NCI-H2196 treated with DMSO at 0.1 percent for 48 hours (cell line): ENCODE measurements around the gene CHCHD3.

Source experiments
- DNase-seq: peaks from one replicate; lab custom pipeline; 2025; ENCODE audit not compliant: unreplicated experiment; lab: John Stamatoyannopoulos, UW

Gene CHCHD3

DNA sequence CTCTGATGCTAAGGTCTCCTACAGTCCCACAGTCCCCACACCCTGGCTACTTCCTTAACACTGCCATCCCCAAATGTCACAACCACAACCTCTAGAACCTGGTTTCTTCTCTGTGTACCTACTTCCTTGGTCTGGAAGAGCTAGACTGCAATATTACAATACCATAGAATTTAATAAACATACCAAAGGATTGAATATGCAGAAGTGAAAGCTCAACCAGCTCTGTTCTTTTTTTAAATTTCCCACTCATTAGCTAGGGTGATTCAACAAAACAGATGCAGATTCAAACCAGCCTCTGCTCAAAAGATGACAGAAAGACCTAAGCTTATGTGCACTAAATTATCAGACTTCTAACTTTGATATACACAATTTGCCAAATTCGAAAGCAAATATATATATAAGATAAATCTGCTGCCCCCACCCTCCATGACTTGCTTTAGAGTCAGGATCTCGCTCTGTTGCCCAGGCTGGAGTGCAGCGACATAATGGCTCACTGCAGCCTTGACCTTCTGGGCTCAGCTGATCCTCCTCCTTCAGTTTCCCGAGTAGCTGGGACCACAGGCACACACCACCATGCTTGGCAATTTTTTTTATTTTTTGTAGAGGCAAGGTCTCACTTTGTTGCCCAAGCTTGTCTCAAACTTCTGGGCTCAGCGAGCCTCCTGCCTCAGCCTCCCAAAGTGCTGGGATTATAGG is 212.6 kb downstream of the CHCHD3 start:
- no peak for DNase-seq

DNA sequence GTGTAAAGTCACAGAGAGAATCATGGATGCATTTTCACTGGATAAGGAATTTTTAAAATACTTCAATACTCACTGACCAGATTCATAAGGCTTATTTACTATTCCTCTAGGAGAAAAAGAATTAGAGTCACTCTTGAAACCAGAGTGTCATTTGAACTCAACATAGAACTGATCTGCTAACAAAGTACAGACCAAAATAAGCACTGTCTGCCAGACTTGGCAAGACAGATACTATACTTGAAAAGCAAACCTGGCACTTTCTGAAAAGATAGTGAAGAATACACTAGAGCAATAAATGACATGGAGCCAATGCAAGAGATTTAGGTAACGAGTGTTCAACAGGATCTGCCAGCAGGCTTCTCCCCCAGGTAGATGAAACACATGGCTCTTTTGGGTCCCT is 215.3 kb downstream of the CHCHD3 start:
- no peak for DNase-seq

DNA sequence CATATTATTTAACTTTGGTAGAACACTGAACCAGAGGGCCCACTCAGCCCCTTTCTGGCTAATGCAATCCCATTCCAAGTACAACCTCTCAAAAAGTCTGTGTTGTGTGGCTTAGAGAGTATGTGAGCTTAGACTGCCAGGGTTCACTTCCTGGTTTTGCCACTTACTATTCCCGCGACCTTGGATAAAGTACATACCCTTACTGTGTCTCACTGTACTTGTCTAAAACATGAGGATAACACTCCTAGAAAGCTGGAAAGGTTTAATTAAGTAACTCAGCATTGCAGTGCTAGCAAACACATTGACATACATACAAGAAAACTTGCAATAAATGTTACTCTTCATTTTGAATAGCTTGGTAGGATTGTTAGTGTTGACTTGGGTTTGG is 215.8 kb downstream of the CHCHD3 start:
- DNase-seq = no peak

DNA sequence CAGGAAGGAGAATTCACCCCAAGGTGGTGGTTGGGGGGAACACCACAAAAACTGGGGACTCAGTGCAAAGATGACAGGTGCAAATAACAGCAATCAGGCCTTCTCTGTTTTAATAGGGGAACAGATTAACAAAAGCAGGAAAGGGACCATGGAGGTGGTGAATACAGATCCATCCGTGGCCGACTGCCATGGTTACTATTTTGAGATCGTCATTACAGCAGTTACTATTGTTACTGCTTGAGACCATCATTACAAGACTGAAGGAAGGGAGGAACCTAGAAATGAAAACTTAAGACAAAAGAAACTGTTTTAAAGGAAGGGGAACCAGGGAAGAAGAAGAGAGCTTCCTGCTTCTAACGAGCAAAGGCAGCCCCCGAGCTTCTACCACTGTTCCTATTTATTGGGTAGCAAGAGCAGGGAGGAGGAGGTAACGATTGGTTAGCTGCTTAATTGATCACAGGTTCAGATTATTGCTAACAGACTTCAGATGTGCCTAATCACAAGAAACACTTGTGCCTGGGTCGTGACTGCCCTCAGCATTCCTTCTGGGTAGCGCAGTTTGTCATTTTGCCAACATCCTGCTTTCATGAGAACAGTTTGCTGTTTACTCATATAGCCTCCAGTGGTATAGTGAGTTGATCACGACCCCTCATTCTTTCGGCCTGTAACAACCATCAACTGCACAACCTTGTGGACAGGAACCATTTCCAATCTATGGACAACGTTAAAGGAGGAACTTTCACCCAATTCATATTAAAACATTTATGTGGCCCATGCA is 216.3 kb downstream of the CHCHD3 start:
- DNase-seq = no peak

DNA sequence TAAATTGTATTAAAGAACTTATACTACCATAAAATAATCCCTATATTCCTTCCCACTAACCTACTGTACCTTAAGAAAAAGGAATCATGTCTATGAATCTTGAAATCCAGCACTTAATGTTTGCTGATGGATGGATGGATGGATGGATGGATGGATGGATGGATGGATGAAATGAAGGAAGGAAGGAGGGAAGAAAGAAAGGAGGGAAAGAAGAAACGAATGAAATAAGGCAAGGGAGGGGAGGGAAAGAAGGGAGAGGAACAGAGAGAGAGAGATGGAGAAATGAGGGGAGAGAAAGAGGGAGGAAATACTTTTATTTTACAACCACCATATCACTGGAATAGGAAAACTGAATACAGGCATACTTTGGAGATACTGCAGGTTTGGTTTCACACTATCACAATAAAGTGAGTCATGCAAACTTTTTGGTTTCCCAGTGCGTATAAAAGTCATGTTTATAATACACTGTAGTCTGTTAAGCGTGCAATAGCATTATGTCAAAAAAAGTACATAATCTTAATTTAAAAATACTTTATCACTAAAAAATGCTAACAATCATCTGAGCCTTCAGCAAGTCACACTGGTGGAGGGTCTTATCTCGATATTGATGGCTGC is 219.8 kb downstream of the CHCHD3 start:
- no peak for DNase-seq

DNA sequence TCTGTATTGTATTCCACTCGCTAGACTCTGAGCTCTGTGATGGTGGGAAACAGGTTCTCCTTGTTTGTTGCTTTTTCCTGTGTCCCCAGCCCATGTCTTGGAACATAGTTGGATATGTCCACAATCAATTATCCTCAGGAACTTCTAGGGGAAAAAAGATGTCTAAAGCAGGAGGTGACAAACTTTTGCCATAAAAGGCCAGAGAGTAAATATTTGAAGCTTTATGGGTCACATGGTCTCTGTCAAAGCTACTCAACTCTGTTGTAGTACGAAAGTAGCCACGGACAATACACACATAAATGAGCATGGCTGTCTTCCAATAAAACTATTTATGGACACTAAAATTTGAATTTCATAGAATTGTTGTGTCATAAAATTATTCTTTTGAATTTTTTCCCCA is 220.5 kb downstream of the CHCHD3 start:
- DNase-seq = no peak

DNA sequence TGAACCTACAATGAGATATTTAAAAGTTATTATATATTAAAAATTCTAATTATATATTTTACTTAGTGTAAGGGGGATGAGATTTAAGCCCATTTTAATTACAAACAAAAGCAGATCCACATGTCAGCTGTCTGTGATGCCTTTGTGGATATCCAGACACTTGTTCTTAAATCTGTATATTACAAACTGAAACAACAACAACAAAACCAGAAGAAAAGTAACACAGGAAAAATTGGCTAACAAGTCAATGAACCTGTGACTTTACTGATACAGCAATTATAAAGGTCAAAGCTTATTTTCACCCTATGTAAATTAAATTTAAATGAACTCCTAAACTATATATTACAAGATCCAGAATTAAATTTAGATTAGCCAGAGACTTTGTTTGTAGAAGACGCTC is 222.7 kb downstream of the CHCHD3 start:
- no peak for DNase-seq

DNA sequence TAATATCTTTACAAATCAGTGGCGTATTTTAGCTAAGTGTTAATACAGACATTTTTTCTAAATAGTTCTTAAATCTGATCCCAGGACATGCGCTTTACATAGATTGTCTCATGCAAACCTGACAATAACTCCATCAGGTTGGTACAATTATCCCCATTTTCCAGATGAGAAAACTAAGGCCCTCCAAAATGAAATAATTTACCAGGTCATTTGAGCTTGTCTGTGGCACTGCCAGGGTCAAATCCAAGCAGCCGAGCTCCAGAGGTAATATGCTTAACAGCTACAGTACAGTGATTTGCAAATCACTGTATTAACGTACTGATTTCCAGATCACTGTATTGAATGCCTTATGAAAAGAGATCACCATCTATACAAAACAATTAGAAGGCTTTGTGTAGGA is 223.1 kb downstream of the CHCHD3 start:
- DNase-seq = no peak

DNA sequence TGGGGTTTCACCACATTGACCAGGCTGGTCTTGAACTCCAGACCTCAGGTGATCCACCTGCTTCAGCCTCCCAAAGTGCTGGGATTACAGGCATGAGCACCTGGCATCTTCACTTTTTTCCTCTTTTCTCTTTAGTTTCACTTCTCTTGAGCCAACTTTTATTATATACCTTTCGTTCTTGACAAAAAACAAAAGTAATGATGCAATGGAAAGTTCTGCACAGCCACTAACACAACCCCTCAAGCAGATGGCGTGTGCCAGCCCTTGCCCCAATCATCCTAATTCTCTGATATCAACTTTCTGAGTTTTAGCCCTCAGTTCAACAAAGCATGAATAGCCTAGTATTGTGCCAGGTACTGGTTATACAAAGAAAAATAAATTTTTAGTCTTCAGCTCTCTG is 223.6 kb downstream of the CHCHD3 start:
- DNase-seq = no peak

DNA sequence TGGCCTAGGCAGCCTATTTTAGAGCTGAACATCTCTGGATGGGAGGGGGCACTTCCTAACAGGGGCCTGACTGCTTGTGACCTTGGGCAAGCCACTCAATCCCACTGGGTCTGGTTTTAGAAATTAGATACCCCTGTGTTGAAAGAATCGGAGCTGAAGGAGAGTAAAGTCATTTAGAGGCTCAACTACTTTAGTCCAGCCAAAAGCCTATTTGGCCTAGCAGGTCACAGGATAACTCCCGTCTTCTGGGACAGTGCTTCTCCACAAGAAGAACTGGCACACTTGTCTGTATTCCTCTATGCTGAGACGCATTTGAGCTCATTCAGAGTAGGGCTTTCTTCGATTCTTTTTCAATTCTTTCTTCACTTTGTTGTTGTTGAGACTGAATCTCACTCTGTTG is 224.2 kb downstream of the CHCHD3 start:
- DNase-seq = no peak

DNA sequence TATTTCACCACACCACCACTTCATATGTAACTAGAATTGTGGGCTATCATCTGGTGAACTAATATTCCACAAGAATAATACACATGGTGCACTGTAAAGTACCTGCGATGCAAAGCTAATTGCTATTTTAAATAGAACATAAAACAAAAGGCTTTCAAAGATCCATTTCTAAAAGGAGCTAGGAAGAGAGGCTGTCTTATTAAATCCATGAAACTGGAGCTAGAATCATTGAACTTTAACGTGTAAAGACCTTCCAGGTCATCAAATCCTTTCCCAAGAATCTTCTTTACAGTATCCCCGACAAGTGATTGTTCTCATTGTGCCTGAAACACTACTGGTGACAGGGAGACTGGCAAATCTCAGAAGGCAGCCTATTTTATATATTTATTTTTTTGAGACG is 224.9 kb downstream of the CHCHD3 start:
- DNase-seq = no peak

DNA sequence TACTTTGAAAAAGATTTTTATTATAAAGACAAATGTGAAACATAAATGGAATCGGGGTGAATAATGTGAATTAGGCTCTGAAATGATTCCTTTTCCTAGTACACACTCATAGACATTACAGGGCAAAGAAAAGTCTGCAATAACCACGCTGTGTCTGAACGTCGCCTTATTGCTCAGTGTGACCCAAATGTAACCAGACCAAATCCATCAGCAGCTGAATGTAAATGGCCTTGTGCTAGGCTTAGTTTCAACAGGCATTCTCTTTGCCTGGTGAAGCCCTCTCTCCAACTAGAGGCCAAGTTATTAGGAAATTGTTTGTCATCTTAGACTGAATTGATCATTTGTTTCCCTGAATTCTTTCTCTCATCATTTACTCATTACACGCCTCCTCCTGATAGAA is 225.5 kb downstream of the CHCHD3 start:
- DNase-seq = no peak

DNA sequence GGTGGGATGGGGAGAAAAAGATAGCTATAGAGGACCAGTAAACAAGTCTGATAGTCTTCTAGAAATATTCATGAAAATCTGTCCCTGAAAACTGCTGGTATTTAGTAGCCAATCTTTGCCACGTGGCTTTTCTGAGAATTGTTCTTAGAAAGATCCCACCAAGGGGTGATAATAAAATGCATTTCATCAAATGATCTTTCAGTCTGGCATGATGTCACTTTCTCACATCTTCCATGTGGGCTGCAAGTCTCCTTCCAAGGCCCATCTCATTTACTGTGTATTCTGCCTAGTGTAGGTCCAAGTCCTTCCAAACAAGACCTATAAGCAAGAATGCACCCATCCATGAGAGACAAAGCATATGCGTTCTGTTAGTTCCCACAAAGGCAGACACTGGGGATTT is 226.0 kb downstream of the CHCHD3 start:
- DNase-seq = no peak

DNA sequence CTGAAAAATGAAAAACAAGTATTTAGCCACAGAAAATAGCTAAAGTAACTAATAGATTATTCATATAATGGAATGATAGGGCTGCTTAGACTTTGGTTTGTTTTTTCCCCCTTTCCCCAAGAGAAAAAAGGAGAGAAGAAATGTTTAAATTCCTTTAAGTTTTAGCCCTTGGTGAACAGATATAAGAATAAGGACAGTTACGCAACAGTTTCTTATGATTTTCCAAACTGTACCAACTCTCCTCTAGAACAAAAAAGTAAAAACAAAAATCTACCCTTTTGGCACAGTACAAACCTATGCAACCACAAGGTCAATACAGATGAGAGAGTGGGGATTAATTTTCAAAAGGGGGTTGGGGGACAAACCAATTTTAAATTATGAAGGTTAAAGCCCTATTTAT is 227.7 kb downstream of the CHCHD3 start:
- DNase-seq = no peak

DNA sequence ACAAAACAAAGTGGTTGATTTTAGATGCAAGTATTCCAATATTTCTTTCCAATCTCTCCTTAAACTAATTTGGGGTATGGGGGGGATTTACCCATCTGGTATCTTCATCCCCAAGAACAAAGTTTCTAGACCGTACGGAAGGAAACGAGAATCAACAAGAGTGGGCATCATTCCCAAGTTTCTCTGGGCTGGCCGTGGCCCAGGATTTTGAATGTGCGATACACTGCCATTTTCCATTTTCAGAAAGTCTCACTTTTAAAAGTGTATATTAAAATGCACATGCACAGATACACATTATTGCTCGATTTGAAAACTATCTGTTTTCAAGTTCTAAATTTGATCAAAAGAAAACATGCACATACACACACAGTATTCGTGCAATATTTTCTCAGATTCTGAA is 234.5 kb downstream of the CHCHD3 start:
- DNase-seq = no peak

DNA sequence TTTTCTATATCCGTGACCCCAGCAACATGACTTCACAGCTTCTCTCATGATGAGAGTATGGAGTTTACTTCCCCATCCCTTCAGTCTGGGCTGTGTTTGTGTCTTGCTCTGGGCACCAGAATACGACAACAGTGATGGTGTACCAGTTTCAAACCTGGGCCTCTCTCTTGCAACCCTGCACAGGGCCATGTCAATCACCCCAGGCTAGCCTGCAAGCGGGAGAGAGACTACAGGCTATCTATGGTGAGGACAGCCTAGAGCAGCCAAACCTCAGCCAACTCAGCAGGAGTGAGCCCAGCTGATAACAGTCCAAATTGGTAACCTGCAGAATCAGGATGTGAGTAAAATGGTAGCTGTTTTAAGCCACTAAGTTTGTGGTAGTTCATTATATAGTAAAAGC is 235.8 kb downstream of the CHCHD3 start:
- no peak for DNase-seq

DNA sequence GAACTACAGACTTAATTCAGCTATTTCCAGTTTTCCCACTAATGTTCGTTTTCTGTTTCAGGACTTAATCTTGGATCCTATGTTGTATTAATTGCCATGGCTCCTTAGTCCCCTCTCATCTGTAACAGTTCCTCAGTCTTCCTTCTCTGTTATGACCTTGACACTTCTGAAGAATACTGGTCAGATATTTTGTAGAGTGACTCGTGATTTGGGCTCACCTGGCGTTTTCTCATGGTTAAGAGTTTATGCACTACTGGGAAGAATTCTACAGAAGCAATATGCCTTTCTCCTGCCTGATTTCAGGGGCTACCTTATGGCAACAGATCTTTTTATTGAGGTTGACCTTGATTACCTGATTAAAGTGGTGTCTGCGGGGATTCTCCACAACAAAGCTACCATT is 239.4 kb downstream of the CHCHD3 start:
- DNase-seq = no peak

DNA sequence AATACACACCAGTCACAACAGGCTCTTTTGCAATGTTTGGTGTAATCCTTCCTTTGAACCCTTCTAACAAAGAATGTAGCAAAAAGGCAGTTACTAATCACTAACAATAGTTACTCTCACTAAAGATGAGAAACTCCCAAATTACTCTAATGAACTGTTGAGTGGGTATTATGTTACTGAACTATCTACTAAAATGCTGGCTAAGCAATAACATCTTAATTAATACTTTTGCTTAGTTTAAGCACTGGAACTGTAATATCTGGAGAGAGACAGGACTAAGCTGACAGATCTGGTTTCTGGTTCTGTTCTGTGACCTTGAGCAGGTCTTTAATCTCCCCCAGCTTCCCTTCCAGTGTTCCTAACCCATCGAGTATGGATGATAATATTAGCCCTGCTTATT is 241.7 kb downstream of the CHCHD3 start:
- DNase-seq = no peak

DNA sequence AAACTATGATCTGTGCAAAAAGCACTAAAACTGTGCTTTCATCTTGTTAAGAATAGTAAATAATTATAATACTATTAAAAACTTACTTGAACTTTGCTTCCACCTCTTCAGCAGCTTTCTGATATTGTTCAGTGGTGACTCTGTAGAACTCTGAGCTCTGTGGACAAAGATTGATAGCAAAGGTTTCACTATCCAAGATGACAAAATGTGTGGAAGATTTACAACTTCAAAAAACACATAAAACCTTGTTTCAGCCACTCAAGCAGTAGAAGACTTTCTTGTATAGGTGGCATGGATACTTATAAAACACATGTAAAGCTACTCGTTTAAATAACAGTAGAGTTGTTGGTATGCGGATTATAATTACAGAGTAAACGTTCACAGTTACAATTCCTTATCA is 243.6 kb downstream of the CHCHD3 start:
- DNase-seq = no peak

DNA sequence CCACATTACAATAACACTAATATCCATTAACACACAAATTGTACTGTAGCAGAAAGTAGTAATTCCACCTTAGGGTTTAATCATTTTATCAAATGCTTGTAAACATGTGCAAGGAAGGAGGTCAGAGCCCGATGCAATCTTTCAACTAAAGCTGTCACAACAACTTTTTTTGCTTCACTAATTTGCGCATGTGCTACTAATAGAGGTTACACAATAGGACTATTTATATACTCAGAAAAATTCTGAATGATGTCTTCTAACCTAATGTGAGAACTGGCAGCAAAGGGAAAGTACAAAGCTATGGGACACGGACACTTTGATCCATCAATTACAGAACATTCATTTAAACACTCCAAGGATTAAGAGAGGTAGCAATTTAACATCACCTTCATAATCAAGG is 244.4 kb downstream of the CHCHD3 start:
- DNase-seq = no peak

DNA sequence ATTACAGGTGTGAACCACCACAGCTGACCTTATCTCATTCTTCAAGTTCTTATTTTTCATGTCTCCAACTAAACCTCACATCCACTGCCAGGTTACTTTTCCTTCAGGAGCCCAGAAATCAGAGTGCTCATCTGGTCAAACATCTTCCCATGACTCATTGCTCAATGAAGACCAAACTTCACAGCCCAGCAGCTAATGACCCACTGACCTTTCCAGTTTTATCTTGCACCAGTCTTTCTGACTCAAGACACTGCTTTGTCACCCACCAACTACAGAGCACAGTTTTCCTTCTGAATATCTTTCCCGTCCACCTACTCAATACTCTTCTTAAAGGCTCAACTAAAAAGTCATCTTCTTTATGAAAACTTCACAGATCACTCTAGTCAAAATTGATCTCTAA is 245.1 kb downstream of the CHCHD3 start:
- no peak for DNase-seq

DNA sequence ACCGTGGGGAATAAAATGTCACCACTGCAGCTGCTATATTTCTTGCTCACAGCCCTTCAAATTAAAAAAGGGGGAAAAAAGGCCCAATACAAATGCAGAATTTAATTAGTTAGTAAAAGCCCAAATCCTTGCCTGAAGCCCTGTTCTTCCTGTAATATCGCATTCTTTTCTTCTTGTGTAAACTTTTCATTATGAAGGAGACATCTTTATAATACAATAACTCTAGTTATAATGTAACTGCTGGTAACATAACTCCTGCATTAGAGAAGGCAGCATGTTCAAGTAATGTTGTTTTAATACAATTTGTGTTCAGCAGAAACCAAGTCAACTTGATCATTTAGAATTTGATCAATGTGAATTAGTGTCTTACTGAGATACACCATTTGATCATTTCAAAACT is 250.9 kb downstream of the CHCHD3 start:
- DNase-seq = no peak
